ENCODE data around the gene MATN1.

The MATN1 gene

GRCh38 chr1:30718636-30719405 lies 4.6 kb downstream of the MATN1 start:
- Histone ChIP-seq H4K12ac (ENCODE audit: low read depth, low read length) (peak overlapping the region; percentile 92), H3K4me1 (ENCODE audit: control insufficient read depth in 1 of 2, insufficient read depth in 2 of 2, low read length in 2 of 2) (peaks cover 0 to 4% of the 10 kb centered on the region in 2 experiments), H2AK5ac (ENCODE audit: low read length) (peak overlapping the region; percentile 42), H2AFZ (ENCODE audit: insufficient read depth, low read length, poor library complexity) (peak overlapping the region; percentile 76), H3K79me2 (ENCODE audit: control insufficient read depth, insufficient read depth, low read length, poor library complexity) (peaks cover 3% of the 10 kb centered on the region), H3K27ac (ENCODE audit: low read depth, low read length) (peak overlapping the region; percentile 69), H4K91ac (ENCODE audit: low read depth, low read length) (peak overlapping the region; percentile 64), H3K4me3 (ENCODE audit: low read depth, low read length) (peak overlapping the region; percentile 75), H3K18ac (ENCODE audit: low read length) (peak overlapping the region; percentile 63), H2BK5ac (ENCODE audit: low read depth, low read length, poor library complexity) (peak overlapping the region; percentile 27), H2BK12ac (ENCODE audit: low read length) (no peak overlapping the region), H3K14ac (ENCODE audit: low read length) (peak overlapping the region; percentile 41), H3K79me1 (ENCODE audit: low read length) (peaks cover 5% of the 10 kb centered on the region), H3K27me3 (ENCODE audit: insufficient read depth, low read length) (no peaks in the 10 kb centered on the region), H3K4ac (ENCODE audit: low read depth, low read length) (peak overlapping the region; percentile 62), H3K9ac (ENCODE audit: low read length) (peak overlapping the region; percentile 18), H3K4me2 (ENCODE audit: low read length) (peak overlapping the region; percentile 93), H3K23ac (ENCODE audit: low read length) (no peak overlapping the region), H3K9me3 (ENCODE audit: insufficient read depth, low read depth, low read length) (peaks cover 1% of the 10 kb centered on the region), H4K8ac (ENCODE audit: low read depth, low read length) (peak overlapping the region; percentile 93), H3K36me3 (ENCODE audit: control insufficient read depth in 1 of 2, insufficient read depth in 2 of 2, low read length in 2 of 2) (no peaks in the 10 kb centered on the region), H2BK120ac (ENCODE audit: insufficient read depth, low read length, poor library complexity) (peak overlapping the region; percentile 54)
- DNase-seq = peak; percentile 96 to 98
- WGBS (ENCODE audit: extremely low coverage, insufficient coverage, insufficient read length) = no CpG with 5 or more reads among the region's 66 CpGs

DNA sequence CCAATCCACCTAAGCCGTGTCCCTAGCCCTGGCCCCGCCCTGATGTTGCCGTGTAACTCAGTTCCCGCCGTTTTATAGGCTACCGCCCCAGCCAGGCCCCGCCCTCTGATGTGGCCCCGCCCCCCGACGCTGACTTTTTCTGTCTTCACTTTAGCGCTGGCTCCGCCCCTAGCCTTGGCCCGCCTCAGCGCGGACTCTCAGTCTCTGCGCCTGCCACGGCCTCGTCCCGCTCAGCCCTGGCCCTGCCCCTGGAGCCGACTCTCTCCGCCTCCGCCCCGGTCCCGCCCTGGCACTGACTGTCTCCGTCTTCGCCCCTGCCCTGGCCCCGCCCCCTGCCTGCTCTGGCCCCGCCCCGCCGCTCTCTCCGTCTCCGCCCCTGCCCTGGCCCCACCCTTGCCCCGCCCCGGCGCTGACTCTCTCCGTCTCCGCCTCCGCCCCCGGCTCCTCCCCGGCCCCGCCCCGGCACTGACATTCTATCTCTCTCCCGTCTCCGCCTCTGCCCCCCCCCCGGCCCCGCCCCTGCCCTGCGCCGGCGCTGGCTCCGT lies 5.2 kb downstream of the MATN1 start:
- Histone ChIP-seq H3K27me3 (ENCODE audit: insufficient read depth, low read length) (no peaks in the 10 kb centered on the region), H2AFZ (ENCODE audit: insufficient read depth, low read length, poor library complexity) (no peak overlapping the region), H4K12ac (ENCODE audit: low read depth, low read length) (no peak overlapping the region), H2BK12ac (ENCODE audit: low read length) (no peak overlapping the region), H3K9ac (ENCODE audit: low read length) (no peak overlapping the region), H3K79me1 (ENCODE audit: low read length) (peaks cover 5% of the 10 kb centered on the region), H2AK5ac (ENCODE audit: low read length) (no peak overlapping the region), H3K23ac (ENCODE audit: low read length) (no peak overlapping the region), H3K4me3 (ENCODE audit: low read depth, low read length) (peak overlapping the region; percentile 56), H3K79me2 (ENCODE audit: control insufficient read depth, insufficient read depth, low read length, poor library complexity) (peaks cover 3% of the 10 kb centered on the region), H3K4me1 (ENCODE audit: control insufficient read depth in 1 of 2, insufficient read depth in 2 of 2, low read length in 2 of 2) (peaks cover 0 to 4% of the 10 kb centered on the region in 2 experiments), H3K14ac (ENCODE audit: low read length) (no peak overlapping the region), H3K9me3 (ENCODE audit: insufficient read depth, low read depth, low read length) (peaks cover 1% of the 10 kb centered on the region), H2BK5ac (ENCODE audit: low read depth, low read length, poor library complexity) (no peak overlapping the region), H3K27ac (ENCODE audit: low read depth, low read length) (no peak overlapping the region), H2BK120ac (ENCODE audit: insufficient read depth, low read length, poor library complexity) (no peak overlapping the region), H3K18ac (ENCODE audit: low read length) (no peak overlapping the region), H3K4ac (ENCODE audit: low read depth, low read length) (no peak overlapping the region), H3K4me2 (ENCODE audit: low read length) (peak overlapping the region; percentile 3), H4K91ac (ENCODE audit: low read depth, low read length) (no peak overlapping the region), H3K36me3 (ENCODE audit: control insufficient read depth in 1 of 2, insufficient read depth in 2 of 2, low read length in 2 of 2) (no peaks in the 10 kb centered on the region), H4K8ac (ENCODE audit: low read depth, low read length) (no peak overlapping the region)
- WGBS (ENCODE audit: extremely low coverage, insufficient coverage, insufficient read length) = no CpG with 5 or more reads among the region's 50 CpGs
- DNase-seq = peak; percentile 99

GRCh38 chr1:30716646-30717045 lies 6.7 kb downstream of the MATN1 start:
- no peak overlapping the region for H3K9ac ChIP-seq (ENCODE audit: low read length)
- H3K23ac ChIP-seq (ENCODE audit: low read length) = no peak overlapping the region
- H3K79me2 ChIP-seq (ENCODE audit: control insufficient read depth, insufficient read depth, low read length, poor library complexity) = peaks cover 3% of the 10 kb centered on the region
- no peak overlapping the region for H3K4me3 ChIP-seq (ENCODE audit: low read depth, low read length)
- no peak overlapping the region for H3K18ac ChIP-seq (ENCODE audit: low read length)
- no peaks in the 10 kb centered on the region for H3K36me3 ChIP-seq (ENCODE audit: control insufficient read depth in 1 of 2, insufficient read depth in 2 of 2, low read length in 2 of 2)
- no peak overlapping the region for H2AFZ ChIP-seq (ENCODE audit: insufficient read depth, low read length, poor library complexity)
- no peak overlapping the region for H3K14ac ChIP-seq (ENCODE audit: low read length)
- no peak overlapping the region for H2AK5ac ChIP-seq (ENCODE audit: low read length)
- H2BK5ac ChIP-seq (ENCODE audit: low read depth, low read length, poor library complexity) = no peak overlapping the region
- no peak overlapping the region for H3K4me2 ChIP-seq (ENCODE audit: low read length)
- H2BK120ac ChIP-seq (ENCODE audit: insufficient read depth, low read length, poor library complexity) = no peak overlapping the region
- H3K27ac ChIP-seq (ENCODE audit: low read depth, low read length) = no peak overlapping the region
- no peak overlapping the region for H2BK12ac ChIP-seq (ENCODE audit: low read length)
- H4K91ac ChIP-seq (ENCODE audit: low read depth, low read length) = no peak overlapping the region
- no peaks in the 10 kb centered on the region for H3K27me3 ChIP-seq (ENCODE audit: insufficient read depth, low read length)
- no peak overlapping the region for H3K4ac ChIP-seq (ENCODE audit: low read depth, low read length)
- H4K8ac ChIP-seq (ENCODE audit: low read depth, low read length) = no peak overlapping the region
- peaks cover 5% of the 10 kb centered on the region for H3K79me1 ChIP-seq (ENCODE audit: low read length)
- no peak for DNase-seq
- peaks cover 0 to 4% of the 10 kb centered on the region in 2 experiments for H3K4me1 ChIP-seq (ENCODE audit: control insufficient read depth in 1 of 2, insufficient read depth in 2 of 2, low read length in 2 of 2)
- H4K12ac ChIP-seq (ENCODE audit: low read depth, low read length) = no peak overlapping the region
- peaks cover 1% of the 10 kb centered on the region for H3K9me3 ChIP-seq (ENCODE audit: insufficient read depth, low read depth, low read length)
- no CpG with 5 or more reads among the region's 8 CpGs for WGBS (ENCODE audit: extremely low coverage, insufficient coverage, insufficient read length)

DNA sequence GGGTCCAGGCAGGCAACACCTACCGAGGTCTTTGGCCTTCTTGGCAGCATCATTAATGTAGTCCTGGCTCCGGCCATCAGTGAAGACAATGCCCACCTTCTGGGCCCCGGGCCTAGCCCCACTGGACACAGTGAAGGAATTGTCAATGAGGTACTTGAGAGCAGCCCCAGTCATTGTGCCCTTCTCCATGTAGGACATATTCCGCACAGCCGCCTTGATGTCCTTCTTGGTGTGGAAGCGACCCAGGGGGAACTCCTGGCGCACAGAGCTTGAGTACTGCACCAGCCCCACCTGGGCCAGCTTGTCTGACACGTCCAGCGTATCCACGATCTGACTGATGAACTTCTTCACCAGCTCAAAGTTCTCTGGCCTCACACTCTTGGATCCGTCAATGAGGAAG lies 7.5 kb downstream of the MATN1 start:
- H3K79me1 ChIP-seq (ENCODE audit: low read length) = peaks cover 5% of the 10 kb centered on the region
- no peak overlapping the region for H3K9ac ChIP-seq (ENCODE audit: low read length)
- no peaks in the 10 kb centered on the region for H3K27me3 ChIP-seq (ENCODE audit: insufficient read depth, low read length)
- H3K36me3 ChIP-seq (ENCODE audit: control insufficient read depth in 1 of 2, insufficient read depth in 2 of 2, low read length in 2 of 2) = no peaks in the 10 kb centered on the region
- H4K8ac ChIP-seq (ENCODE audit: low read depth, low read length) = no peak overlapping the region
- no peak overlapping the region for H3K23ac ChIP-seq (ENCODE audit: low read length)
- H3K4me1 ChIP-seq (ENCODE audit: control insufficient read depth in 1 of 2, insufficient read depth in 2 of 2, low read length in 2 of 2) = peaks cover 0 to 4% of the 10 kb centered on the region in 2 experiments
- no peak overlapping the region for H2BK5ac ChIP-seq (ENCODE audit: low read depth, low read length, poor library complexity)
- H3K79me2 ChIP-seq (ENCODE audit: control insufficient read depth, insufficient read depth, low read length, poor library complexity) = peaks cover 3% of the 10 kb centered on the region
- WGBS (ENCODE audit: extremely low coverage, insufficient coverage, insufficient read length) = no CpG with 5 or more reads among the region's 11 CpGs
- H3K4me3 ChIP-seq (ENCODE audit: low read depth, low read length) = no peak overlapping the region
- H2BK120ac ChIP-seq (ENCODE audit: insufficient read depth, low read length, poor library complexity) = no peak overlapping the region
- no peak overlapping the region for H2AFZ ChIP-seq (ENCODE audit: insufficient read depth, low read length, poor library complexity)
- H3K18ac ChIP-seq (ENCODE audit: low read length) = no peak overlapping the region
- H3K27ac ChIP-seq (ENCODE audit: low read depth, low read length) = no peak overlapping the region
- no peak overlapping the region for H3K14ac ChIP-seq (ENCODE audit: low read length)
- no peak for DNase-seq
- no peak overlapping the region for H2AK5ac ChIP-seq (ENCODE audit: low read length)
- no peak overlapping the region for H2BK12ac ChIP-seq (ENCODE audit: low read length)
- peaks cover 1% of the 10 kb centered on the region for H3K9me3 ChIP-seq (ENCODE audit: insufficient read depth, low read depth, low read length)
- H4K91ac ChIP-seq (ENCODE audit: low read depth, low read length) = no peak overlapping the region
- no peak overlapping the region for H3K4ac ChIP-seq (ENCODE audit: low read depth, low read length)
- no peak overlapping the region for H4K12ac ChIP-seq (ENCODE audit: low read depth, low read length)
- H3K4me2 ChIP-seq (ENCODE audit: low read length) = no peak overlapping the region

Measured in trophoblast cell (in vitro differentiated cells and primary cell).